Glutamatergic neuron (in vitro differentiated cells): ENCODE data around the gene CASQ2. TPM values are rescaled to one million over a fixed set of nuclear protein-coding genes. Genes with fewer than 3 reads are reported as not detected.

Source experiments
- DNase-seq: peaks from one replicate; pipeline ENCODE4 v3.0.0; 2022
- H3K27ac Mint-ChIP-seq: one replicate; pipeline ENCODE4 v1.8.0; 2020; ENCODE audit warnings: mild to moderate bottlenecking, mixed read lengths, inconsistent platforms; ENCODE audit not compliant: unreplicated experiment
- H3K27me3 Mint-ChIP-seq: one replicate; pipeline ENCODE4 v1.8.0; 2020; ENCODE audit warnings: mild to moderate bottlenecking, moderate library complexity, mixed read lengths, inconsistent platforms; ENCODE audit not compliant: unreplicated experiment
- H3K36me3 Mint-ChIP-seq: one replicate; pipeline ENCODE4 v1.8.0; 2020; ENCODE audit warnings: mild to moderate bottlenecking, mixed read lengths, inconsistent platforms; ENCODE audit not compliant: unreplicated experiment
- H3K4me1 Mint-ChIP-seq: one replicate; pipeline ENCODE4 v1.8.0; 2020; ENCODE audit warnings: mild to moderate bottlenecking, low read depth, mixed read lengths, inconsistent platforms; ENCODE audit not compliant: unreplicated experiment
- H3K4me3 Mint-ChIP-seq: one replicate; pipeline ENCODE4 v1.8.0; 2020; ENCODE audit warnings: mild to moderate bottlenecking, mixed read lengths, inconsistent platforms; ENCODE audit not compliant: unreplicated experiment
- H3K9me3 Mint-ChIP-seq: one replicate; pipeline ENCODE4 v1.8.0; 2020; ENCODE audit warnings: mild to moderate bottlenecking, moderate library complexity, mixed read lengths, inconsistent platforms; ENCODE audit not compliant: unreplicated experiment
- total RNA-seq: library from RNA; stranded (reverse); fragmentation: NEBNext Ultra II Directional; extraction: Animal tissue kit (Norgen Biotek cat#: 25700); gene quantifications from one replicate; pipeline ENCODE4 v1.2.1, GENCODE V29; 2021; ENCODE audit not compliant: unreplicated experiment
- TF ChIP-seq, protein P1 (sequence below): fragments of 200-600 bp; sonication (generic); IDR thresholded peaks from one replicate; pipeline ENCODE4 v1.5.0; 2021; ENCODE audit not compliant: partially characterized antibody, unreplicated experiment

The CASQ2 gene
- total RNA-seq, 1 donor from 2014 or later: not detected

DNA sequence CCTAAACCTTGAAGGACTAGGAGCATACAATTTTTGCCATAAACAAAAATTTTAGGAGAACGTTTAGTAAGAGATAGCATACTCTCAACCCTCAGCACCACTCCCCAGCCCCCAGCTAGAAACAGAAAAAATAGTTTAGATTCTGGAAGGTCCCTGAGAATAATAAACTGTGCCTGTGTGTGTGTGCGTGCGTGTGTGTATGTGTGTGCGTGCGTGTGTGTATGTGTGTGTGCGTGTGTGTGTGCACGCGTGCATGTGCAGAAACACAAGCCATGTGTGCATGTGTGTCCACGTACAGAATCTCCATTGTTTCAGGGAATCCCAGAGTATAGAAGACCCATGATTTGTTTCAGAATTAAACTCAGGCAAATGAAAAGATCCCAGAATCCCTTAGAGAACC lies 62.6 kb downstream of the CASQ2 start:
- Mint-ChIP-seq H3K27ac (no peak overlapping the region), H3K4me3 (no peak overlapping the region), H3K9me3 (no peaks in the 10 kb centered on the region), H3K36me3 (peaks cover 5% of the 10 kb centered on the region), H3K27me3 (no peaks in the 10 kb centered on the region), H3K4me1 (no peaks in the 10 kb centered on the region)
- TF ChIP-seq, protein P1, sequence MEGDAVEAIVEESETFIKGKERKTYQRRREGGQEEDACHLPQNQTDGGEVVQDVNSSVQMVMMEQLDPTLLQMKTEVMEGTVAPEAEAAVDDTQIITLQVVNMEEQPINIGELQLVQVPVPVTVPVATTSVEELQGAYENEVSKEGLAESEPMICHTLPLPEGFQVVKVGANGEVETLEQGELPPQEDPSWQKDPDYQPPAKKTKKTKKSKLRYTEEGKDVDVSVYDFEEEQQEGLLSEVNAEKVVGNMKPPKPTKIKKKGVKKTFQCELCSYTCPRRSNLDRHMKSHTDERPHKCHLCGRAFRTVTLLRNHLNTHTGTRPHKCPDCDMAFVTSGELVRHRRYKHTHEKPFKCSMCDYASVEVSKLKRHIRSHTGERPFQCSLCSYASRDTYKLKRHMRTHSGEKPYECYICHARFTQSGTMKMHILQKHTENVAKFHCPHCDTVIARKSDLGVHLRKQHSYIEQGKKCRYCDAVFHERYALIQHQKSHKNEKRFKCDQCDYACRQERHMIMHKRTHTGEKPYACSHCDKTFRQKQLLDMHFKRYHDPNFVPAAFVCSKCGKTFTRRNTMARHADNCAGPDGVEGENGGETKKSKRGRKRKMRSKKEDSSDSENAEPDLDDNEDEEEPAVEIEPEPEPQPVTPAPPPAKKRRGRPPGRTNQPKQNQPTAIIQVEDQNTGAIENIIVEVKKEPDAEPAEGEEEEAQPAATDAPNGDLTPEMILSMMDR: no peak
- no peak for DNase-seq

DNA sequence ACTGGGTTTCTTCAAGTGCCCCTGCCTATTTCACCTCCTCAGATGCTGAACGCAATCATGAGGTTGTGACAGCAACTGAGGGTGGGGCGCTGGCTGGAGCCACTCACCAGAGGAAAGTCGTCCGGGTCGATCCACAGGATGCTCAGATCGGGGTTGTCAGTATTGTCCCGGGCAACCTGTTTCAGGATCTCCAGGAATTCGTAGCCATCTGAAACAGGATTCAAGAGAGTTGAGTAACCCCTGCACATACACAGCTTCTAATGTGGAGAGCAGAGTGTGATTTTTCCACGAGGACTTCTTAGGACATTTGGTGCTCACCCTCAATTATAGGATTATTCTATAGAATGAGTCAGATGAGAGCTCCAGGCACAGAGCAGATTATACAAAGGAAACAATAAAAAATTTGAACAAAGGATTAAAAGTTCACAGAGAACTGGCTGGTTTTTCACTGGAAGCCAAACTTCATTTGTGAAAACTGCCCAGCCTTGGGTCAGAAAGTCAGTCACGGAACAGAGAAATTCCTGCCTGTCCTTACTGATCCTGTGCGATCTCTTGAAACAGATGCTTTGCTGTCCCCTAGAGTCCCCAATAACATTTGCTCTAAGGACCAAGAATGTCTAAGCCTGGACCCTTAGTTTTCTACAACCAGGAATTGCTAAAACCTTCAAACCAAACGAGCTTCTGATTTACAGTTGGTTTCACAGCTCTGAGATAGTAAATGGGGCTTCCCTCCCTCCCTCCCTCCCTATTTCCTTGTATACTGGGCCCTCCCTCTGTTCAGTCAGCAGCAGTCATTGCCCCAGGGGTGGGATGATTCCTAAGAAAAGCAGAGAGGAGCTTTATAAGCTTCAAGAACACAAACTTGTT lies 63.2 kb downstream of the CASQ2 start:
- TF ChIP-seq, protein P1: no peak
- no peaks in the 10 kb centered on the region for H3K4me1 Mint-ChIP-seq
- no peak overlapping the region for H3K27ac Mint-ChIP-seq
- H3K4me3 Mint-ChIP-seq: no peak overlapping the region
- no peaks in the 10 kb centered on the region for H3K9me3 Mint-ChIP-seq
- H3K36me3 Mint-ChIP-seq: peaks cover 4% of the 10 kb centered on the region
- no peaks in the 10 kb centered on the region for H3K27me3 Mint-ChIP-seq
- DNase-seq: no peak

DNA sequence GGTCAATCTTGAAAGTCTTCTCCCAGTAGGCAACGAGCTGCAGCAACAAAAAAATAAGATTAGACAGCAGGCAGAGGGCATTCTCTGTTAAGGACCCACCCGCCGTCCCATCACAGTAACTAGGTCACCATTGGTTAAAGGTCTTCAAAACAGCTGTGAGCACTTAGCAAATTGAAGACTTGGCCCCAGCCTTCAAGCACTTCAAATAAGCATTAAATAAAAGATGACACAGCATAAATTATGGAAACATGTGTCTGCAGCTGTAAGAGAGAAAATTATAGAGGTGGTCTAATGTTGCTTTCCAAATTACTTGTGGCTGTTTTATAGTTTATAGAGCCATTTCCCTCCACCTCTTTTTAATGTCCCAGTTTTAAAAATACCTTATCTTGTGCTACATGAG lies 65.6 kb downstream of the CASQ2 start:
- TF ChIP-seq, protein P1: no peak
- Mint-ChIP-seq H3K27me3 (peaks cover 2% of the 10 kb centered on the region), H3K36me3 (no peaks in the 10 kb centered on the region), H3K9me3 (no peaks in the 10 kb centered on the region), H3K4me3 (no peak overlapping the region), H3K27ac (no peak overlapping the region), H3K4me1 (no peaks in the 10 kb centered on the region)
- DNase-seq: no peak

- no peak for DNase-seq
- Mint-ChIP-seq H3K27me3 (peaks cover 2% of the 10 kb centered on the region), H3K36me3 (no peaks in the 10 kb centered on the region), H3K9me3 (no peaks in the 10 kb centered on the region), H3K4me1 (no peaks in the 10 kb centered on the region), H3K27ac (no peak overlapping the region), H3K4me3 (no peak overlapping the region)
- TF ChIP-seq, protein P1: no peak
Measured at GRCh38 chr1:115701090-115701489, 67.4 kb downstream of the CASQ2 start.

- H3K9me3 Mint-ChIP-seq: no peaks in the 10 kb centered on the region
- no peak for DNase-seq
- TF ChIP-seq, protein P1: no peak
- no peaks in the 10 kb centered on the region for H3K36me3 Mint-ChIP-seq
- no peak overlapping the region for H3K27ac Mint-ChIP-seq
- no peaks in the 10 kb centered on the region for H3K4me1 Mint-ChIP-seq
- no peak overlapping the region for H3K4me3 Mint-ChIP-seq
- peaks cover 2% of the 10 kb centered on the region for H3K27me3 Mint-ChIP-seq
Measured at GRCh38 chr1:115697619-115698018, 70.9 kb downstream of the CASQ2 start.
